GM19455 (cell line): ENCODE data around the gene RASL12.
"Not testable (repeated sequence)": the region's sequence is repeated elsewhere in the genome, so short reads cannot be mapped to it uniquely, and the experiment has no call there.

Experiments
- ATAC-seq: cut with Tn5 transposase; IDR thresholded peaks from one replicate; pipeline ENCODE4 v1.9.1; 2021; ENCODE audit not compliant: unreplicated experiment

The RASL12 gene

DNA sequence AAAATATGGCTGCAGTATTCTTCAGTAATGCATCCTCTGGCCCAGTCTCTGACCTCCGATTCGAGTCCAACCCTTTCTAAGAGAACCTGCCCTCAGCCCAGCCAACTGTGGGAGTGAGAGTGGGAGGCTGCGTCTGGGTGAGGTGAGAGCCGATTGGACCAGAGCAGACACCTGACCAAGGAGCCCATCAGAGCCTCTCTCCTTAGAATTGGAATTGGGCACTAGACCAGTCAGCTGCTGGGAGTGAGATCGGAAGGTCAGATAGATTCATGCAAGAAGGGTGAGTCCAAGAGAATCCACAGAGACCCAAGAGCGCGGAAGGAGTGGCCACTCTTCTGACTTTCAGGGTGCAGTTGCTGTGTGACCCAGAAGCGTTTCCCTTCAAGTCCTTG is 10.2 kb downstream of the RASL12 start:
- no peak for ATAC-seq

DNA sequence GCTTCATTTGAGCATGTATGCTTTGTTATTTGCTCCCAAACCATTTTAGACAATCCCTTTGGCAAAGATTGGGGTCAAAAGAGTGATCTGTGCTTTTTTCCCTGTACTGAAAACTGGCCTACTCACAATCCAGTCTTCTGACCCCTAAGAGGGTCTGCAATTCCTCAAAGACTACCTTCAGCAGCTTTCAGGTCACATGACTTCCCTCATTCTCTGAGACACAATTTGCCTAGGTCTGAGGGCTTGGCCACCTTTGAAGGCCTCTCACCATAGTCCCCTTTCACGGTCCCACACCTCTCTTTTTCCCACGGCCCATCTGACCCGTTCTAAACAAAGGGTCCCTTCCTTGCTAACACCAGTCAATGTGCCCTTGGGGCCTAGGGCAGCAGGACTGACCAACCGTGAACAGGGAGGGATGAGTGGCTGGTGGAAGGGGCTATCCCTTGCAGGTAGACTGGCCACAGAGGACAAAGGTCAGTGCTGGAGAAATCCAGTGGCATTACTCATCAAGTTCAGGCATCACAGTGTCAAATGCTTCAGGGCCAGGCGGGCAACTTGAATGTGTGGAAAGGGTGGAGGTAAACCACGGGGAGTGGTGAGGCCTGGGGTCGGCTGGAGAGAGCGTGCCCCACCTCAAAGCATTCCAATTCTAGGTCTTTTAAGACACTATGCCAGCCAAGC is 10.8 kb downstream of the RASL12 start:
- no peak for ATAC-seq

DNA sequence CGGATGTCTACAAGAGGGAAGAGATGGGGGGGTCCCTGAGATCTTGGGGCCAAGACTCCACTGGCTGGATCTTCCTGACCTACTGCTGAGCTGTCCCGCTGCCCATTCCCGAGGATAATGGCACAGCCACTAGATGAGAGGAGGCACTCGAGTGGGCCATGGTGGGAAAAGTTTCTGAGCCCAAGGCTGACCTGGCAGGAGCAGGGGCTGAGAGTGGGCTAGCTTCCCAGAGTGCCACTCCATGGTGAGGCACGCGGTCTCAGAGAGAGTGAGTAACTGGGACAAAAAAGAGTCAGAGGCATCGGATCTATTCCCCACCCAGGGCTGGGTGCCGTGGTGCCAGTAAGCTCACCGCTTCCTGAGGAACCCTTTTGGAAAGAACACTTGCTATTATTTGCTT is 11.7 kb downstream of the RASL12 start:
- ATAC-seq, result no peak

DNA sequence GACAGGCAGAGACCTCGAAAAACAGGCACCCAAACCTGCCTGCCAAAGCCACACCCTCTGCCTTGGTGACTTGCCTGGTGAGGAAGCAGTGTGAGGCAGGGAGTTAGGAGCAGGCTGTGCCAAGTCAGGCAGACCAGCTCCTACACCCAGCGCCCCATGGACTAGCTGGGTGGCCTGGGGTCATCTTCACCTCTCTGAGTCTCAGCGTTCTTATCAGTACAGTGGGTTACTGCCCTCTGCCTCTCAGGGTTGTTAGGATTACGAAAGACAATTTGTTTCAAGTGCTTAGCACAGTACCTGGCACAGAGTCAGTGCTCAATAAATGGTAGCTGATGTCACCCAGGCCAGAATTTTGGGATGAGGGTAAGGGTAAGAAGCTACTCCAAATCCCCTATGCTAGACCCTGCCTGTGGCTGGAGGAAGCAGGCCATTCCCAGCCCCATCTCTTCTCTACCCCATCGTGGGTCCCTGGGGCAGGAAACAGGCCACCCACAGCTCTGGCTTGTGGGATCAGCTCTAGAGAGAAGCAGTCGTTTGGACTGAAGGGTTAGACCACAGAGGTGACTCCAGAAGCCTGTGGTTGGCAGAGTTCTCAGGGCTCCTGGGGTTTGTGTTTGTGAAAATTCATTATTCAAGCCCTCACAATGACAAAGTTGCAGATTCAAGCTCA is 12.5 kb downstream of the RASL12 start:
- ATAC-seq, result no peak

DNA sequence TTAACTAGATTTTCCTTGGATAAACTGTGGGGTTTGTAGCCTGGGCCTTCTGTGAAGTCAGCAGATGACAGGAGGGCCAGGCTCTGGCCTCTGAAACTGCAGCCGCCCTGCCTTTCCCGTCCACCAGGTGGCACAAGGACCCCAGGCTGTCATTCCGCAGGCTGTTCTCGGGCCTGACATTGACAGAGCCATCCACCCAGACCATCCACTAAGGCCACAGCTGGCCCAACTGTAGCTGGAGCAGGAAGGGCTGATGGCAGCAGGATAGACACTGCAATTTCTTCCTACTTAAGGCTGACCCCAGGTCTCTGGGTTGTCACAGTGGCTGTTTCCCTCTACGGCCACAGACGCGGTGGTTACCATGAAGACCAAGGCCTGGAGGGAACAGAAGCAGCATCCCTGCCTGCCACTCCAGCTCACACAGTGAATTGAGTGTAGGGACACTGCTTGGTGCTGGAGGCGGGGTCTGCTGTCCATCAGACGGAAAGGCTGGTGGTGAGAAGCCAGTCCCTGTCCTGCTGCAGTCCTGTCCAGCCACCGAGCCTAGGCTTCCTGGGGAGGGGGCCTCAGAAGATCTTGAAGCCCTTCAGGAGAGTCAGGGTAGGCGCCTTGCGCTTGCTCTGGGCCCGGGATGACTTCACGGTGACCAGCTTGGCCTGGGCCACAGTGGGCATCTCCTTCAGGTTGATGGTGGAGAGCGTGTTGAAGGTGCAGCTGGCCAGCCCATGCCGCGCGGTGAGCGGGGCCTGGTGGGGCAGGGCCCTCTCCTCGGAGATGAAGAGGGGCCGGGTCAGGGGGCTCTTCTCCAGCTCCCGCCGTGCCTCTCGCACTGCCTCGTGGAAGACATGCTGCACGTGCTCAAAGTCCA is 13.2 kb downstream of the RASL12 start:
- ATAC-seq, result no peak

- no peak for ATAC-seq
Observed at GRCh38 chr15:65052956-65053355, 14.8 kb downstream of the RASL12 start.

GRCh38 chr15:65051266-65051665 is 16.5 kb downstream of the RASL12 start:
- ATAC-seq, result no peak

DNA sequence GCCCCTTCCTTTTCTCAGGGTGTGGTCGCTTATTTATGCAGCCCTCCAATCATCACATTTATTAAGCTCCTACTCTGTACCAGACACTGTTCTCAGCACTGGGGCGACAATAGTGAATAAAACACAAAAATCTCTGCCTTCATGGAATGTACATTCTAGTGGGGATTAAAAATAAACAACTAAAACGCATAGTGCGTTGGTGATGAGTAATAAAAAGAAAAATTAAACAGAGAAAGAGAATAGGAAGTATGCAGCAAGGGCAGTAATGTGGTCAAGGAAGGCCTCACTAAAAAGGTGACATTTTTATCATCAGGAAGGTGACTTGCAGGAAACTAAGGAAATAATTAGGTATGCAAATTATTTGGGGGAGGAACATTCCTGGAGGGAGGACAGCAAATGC is 17.5 kb downstream of the RASL12 start:
- no peak for ATAC-seq

- ATAC-seq, result peak; percentile 85
Observed at GRCh38 chr15:65049418-65049840, 18.4 kb downstream of the RASL12 start.

DNA sequence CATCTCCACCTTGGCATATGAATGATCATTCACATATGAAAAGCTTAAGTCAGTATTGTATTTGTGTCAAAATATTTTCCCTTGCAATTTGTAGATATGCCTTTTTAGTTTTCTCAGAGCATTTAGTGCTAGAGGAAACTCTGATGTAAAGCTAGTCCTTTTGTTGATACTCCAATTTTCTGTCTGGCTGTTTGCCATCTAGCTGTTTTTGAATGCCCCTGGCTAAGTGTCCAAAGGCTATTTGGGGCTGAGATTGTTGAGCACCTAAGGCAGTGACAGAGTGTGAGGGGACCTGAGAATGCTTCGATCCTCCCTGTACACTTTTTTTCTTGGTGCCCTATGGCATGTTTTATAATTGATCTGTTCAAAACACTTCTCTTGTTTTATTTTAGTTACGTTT is 19.6 kb downstream of the RASL12 start:
- no peak for ATAC-seq

DNA sequence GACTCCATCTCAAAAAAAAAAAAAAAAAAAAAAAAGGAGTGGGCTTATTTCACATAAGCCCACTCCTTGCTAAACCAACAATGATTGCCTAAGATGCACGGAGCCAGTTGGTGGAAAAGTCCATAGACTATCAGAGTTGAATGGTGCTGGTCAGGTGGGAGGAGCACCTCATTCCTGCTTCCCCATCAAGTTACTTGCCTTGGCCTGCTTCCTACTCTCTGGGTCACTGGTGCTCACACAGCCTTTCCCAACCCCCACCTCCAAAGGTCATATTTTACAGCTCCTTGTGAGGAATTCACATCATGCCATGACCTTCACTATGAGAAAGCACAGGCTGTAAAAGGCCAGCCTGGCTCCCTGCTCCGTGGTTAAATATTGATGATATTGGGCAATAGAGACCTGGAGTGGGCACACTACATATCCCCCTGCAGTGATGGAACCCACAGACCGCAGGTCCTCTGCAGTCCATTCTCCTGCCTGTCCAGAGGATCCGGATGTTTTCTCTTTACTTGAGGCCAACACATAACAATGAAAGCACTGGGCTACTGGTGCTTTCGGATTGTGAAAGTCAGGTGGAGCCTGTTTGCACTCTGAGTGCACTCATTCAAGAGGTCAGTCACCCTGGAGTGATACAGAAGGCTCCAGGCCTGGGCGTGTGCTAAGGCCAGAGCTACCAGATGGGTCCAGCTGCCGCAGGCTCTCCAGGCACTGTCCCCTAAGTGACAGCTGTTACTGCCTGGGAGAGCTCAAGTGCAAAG is 22.9 kb downstream of the RASL12 start, which contains the start of gene SLC51B:
SLC51B (plus strand) TSS at position 664 of the 758 bp plus-strand sequence. CDS start 4,618 bp downstream, outside the sequence.
- no peak for ATAC-seq

- not testable (repeated sequence) for ATAC-seq
Observed at GRCh38 chr15:65044218-65044617, 23.6 kb downstream of the RASL12 start.

DNA sequence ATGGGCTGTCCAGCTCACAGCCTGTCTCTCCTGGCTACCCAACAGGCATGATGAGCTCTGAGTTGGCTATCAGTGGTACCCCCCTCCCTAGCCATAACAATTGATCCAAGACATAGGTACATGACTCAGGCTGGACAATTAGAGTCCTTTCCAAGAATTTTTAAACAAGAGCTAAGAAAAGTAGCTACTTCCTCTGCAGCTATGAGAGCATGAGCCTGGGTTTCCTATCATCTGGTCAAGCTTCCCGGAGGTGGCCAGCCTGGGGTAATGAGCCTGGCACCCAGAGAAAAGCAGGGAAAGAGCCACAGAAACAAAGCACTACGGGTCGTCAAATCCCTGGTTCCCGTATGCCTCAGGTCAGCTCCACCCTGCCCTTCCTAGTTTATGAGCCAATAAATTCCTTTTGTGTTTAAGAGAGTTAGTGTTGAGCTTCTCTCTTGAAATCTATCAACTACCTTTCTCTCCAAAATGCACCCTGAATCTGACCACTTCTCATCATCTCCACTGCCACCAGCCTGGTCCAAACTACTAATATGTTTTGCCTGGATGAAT is 24.9 kb downstream of the RASL12 start:
- no peak for ATAC-seq

DNA sequence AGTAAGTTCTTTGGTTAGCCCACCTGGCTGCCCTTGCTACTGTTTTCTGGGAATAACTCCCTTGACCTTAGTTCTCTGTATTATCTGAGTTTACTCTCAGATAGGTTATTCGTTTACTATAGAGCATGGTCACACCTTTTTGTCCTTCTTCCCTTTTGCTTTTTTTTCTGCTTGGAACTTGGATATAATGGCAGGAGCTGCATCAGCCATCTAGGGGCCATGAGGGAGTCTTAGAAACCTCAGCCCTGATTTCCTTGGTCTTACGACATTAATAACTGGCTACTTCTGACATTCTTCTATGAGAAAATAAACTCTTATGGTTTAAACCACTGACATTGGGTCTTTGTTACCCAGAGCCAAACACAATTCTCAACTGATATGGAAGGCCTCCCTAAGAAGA is 26.0 kb downstream of the RASL12 start:
- no peak for ATAC-seq

DNA sequence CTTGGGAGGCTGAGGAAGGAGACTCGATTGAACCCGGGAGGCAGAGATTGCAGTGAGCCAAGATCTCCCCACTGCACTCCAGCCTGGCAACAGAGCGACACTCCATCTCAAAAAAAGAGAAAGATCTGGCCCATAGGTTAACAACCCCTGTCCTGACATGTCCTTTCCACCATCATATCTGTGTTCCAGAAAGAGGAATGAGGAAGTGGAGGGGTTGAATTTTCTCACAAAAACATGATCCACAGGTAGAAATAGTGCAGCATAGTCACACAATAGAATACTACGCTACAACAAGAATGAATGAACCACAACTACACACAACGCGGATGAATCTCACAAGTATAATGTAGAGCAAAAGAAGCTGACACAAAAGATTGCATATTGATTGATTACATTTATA is 27.3 kb downstream of the RASL12 start:
- ATAC-seq, result no peak

- no peak for ATAC-seq
Observed at GRCh38 chr15:65038836-65039235, 29.0 kb downstream of the RASL12 start.

DNA sequence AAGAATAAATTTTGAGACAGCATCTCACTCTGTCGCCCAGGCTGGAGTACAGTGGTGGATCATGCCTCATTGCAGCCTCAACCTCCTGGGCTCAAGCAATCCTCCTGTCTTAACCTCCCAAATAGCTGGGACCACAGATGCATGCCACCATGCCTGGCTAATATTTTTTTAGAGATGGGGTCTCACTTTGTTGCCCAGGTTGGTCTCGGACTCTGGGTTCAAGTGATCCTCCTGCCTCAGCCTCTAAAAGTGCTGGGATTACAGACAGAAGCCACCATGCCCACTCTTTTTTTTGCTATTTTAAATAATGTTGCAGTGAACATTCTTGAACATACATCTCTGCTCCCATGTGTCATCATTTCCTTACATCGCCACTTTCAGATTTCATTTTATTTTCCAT is 29.4 kb downstream of the RASL12 start:
- no peak for ATAC-seq

- no peak for ATAC-seq
Observed at GRCh38 chr15:65037309-65037708, 30.5 kb downstream of the RASL12 start.

DNA sequence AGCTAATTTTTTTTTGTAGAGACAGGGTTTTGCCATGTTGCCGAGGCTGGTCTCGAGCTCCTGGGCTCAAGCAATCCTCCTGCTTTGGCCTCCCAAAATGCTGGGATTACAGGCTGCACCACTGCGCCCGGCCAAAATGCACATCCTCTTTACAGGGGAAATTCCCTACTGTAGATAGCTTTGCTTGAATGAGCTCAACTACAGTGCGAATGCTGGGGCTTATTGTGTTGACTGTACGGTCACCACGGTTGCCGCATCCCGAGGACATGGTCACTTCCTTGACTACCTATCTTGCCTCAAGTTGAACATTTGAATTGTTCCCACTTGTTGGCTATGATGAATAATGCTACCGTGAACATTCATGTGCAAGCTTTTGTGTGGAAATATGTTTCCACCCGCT is 33.1 kb downstream of the RASL12 start:
- no peak for ATAC-seq

GRCh38 chr15:65033659-65034269 is 34.0 kb downstream of the RASL12 start:
- no peak for ATAC-seq
